Ishikawa (cell line): ENCODE measurements around the gene ASPRV1.

Experiments
- CEBPB ChIP-seq: IDR thresholded peaks from 2 replicates; pipeline ENCODE4 v1.6.1; 2012
- CREB1 ChIP-seq: IDR thresholded peaks from 2 replicates; pipeline ENCODE4 v1.6.1; 2012; ENCODE audit warnings: low read depth
- EGR1 ChIP-seq: IDR thresholded peaks from 2 replicates; pipeline ENCODE4 v1.6.1; 2012
- EP300 ChIP-seq: IDR thresholded peaks from 2 replicates; pipeline ENCODE4 v1.6.1; 2012; ENCODE audit warnings: borderline replicate concordance
- FOXM1 ChIP-seq: IDR thresholded peaks from 2 replicates; pipeline ENCODE4 v1.6.1; 2012; ENCODE audit warnings: low read depth, borderline replicate concordance
- NFIC ChIP-seq: IDR thresholded peaks from 2 replicates; pipeline ENCODE4 v1.6.1; 2012
- RAD21 ChIP-seq: IDR thresholded peaks from 2 replicates; pipeline ENCODE4 v1.6.1; 2012; ENCODE audit warnings: low read depth
- TAF1 ChIP-seq: IDR thresholded peaks from 2 replicates; pipeline ENCODE4 v1.6.1; 2012; ENCODE audit warnings: low read depth, mild to moderate bottlenecking
- TCF12 ChIP-seq: IDR thresholded peaks from 2 replicates; pipeline ENCODE4 v1.6.1; 2012; ENCODE audit warnings: low read depth
- TEAD4 ChIP-seq: IDR thresholded peaks from 2 replicates; pipeline ENCODE4 v1.6.1; 2012
- YY1 ChIP-seq: IDR thresholded peaks from 2 replicates; pipeline ENCODE4 v1.6.1; 2012; ENCODE audit warnings: low read depth
- ZBTB7A ChIP-seq: IDR thresholded peaks from 2 replicates; pipeline ENCODE4 v1.6.1; 2012; ENCODE audit warnings: low read depth
- TF ChIP-seq, protein P1 (sequence below): IDR thresholded peaks from 2 replicates; pipeline ENCODE4 v1.6.1; 2012
- TF ChIP-seq, protein P2 (sequence below): IDR thresholded peaks from 2 replicates; pipeline ENCODE4 v1.6.1; 2012; ENCODE audit warnings: low read depth, mild to moderate bottlenecking
- TF ChIP-seq, protein P3 (sequence below): IDR thresholded peaks from 2 replicates; pipeline ENCODE4 v1.6.1; 2012

The ASPRV1 gene

DNA sequence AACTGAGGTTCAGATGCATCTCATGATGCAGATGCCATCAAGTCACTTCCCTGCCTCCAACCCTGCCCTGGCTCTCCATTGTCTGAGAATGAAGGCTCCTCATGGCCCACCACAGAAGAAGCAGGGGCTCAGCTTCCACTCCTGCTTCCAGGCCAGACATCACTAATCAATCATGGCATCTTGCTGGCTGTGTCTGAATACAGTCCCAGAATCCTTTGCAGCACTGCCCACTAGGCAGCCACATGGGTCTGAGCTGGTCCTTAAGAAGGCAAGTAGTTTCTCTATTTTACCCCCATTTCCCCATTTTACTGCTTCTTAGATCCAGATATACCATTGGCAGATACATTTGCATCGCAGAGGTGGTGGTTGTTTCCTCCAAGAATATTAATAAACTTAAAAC lies 7.3 kb downstream of the ASPRV1 start:
- TF ChIP-seq TEAD4 (no peak), RAD21 (no peak), TCF12 (no peak), CEBPB (no peak), NFIC (no peak), EGR1 (no peak), CREB1 (no peak), FOXM1 (no peak)
- TF ChIP-seq, protein P1, sequence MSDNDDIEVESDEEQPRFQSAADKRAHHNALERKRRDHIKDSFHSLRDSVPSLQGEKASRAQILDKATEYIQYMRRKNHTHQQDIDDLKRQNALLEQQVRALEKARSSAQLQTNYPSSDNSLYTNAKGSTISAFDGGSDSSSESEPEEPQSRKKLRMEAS: no peak
- TF ChIP-seq, protein P2, sequence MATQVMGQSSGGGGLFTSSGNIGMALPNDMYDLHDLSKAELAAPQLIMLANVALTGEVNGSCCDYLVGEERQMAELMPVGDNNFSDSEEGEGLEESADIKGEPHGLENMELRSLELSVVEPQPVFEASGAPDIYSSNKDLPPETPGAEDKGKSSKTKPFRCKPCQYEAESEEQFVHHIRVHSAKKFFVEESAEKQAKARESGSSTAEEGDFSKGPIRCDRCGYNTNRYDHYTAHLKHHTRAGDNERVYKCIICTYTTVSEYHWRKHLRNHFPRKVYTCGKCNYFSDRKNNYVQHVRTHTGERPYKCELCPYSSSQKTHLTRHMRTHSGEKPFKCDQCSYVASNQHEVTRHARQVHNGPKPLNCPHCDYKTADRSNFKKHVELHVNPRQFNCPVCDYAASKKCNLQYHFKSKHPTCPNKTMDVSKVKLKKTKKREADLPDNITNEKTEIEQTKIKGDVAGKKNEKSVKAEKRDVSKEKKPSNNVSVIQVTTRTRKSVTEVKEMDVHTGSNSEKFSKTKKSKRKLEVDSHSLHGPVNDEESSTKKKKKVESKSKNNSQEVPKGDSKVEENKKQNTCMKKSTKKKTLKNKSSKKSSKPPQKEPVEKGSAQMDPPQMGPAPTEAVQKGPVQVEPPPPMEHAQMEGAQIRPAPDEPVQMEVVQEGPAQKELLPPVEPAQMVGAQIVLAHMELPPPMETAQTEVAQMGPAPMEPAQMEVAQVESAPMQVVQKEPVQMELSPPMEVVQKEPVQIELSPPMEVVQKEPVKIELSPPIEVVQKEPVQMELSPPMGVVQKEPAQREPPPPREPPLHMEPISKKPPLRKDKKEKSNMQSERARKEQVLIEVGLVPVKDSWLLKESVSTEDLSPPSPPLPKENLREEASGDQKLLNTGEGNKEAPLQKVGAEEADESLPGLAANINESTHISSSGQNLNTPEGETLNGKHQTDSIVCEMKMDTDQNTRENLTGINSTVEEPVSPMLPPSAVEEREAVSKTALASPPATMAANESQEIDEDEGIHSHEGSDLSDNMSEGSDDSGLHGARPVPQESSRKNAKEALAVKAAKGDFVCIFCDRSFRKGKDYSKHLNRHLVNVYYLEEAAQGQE: no peak

DNA sequence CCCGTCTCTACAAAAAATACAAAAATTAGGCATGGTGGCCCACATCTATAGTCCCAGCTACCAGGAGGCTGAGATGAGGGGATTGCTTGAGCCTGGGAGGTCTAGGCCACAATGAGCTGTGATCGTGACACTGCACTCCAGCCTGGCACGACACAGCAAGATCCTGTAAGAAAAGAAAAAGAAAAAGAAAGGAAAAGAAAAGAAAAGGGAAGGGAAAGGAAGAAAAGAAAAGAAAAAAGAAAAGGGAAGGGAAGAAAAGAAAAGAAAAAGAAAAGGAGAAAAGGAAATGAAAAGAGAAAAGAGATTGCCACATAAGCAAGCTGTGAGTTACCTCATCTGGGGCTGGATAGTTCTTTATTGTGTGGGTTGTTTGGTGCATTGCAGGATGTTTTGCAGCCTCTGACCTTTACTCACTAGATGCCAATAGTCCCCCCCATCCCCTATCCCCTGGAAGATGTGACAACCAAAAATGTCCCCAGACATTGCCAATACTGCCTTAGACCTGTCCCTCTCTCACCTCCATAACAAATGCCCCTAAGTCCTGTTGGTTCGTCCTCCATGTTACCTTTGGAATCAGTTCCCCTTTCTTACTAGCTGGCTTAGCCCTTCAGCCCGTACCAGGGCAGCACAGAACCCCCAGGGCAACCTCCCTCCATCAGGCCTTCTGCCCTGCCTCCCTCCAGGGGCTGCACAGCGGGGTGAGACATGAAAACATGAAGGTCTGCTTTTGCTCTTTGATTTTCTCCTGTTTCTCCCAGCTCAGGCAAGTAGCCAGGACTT lies 8.9 kb downstream of the ASPRV1 start:
- TF ChIP-seq RAD21 (no peak), YY1 (no peak), FOXM1 (no peak), CEBPB (no peak), CREB1 (no peak), TCF12 (no peak), EP300 (no peak)
- TF ChIP-seq, protein P2: no peak
- TF ChIP-seq, protein P1: no peak

DNA sequence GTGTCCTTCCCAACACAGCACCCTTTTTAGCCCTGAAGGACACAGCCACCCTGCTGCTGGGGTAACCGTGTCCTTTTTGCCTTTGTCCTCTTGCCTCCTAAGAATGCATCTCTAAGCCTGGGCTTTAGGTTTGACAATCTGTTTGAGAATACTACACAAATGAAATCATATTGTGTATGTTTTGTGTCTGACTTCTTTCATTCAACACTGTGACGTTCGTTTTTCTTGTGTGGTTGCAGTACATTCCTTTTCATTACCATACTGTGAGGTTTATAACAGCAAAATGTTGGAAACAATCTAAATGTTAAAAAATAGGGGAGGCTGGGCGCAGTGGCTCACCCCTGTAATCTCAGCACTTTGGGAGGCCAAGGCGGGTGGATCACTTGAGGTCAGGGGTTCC lies 11.2 kb downstream of the ASPRV1 start:
- TF ChIP-seq EP300 (no peak), CEBPB (no peak), CREB1 (no peak), ZBTB7A (no peak), FOXM1 (no peak)
- TF ChIP-seq, protein P3, sequence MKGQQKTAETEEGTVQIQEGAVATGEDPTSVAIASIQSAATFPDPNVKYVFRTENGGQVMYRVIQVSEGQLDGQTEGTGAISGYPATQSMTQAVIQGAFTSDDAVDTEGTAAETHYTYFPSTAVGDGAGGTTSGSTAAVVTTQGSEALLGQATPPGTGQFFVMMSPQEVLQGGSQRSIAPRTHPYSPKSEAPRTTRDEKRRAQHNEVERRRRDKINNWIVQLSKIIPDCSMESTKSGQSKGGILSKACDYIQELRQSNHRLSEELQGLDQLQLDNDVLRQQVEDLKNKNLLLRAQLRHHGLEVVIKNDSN: no peak
- TF ChIP-seq, protein P1: no peak

DNA sequence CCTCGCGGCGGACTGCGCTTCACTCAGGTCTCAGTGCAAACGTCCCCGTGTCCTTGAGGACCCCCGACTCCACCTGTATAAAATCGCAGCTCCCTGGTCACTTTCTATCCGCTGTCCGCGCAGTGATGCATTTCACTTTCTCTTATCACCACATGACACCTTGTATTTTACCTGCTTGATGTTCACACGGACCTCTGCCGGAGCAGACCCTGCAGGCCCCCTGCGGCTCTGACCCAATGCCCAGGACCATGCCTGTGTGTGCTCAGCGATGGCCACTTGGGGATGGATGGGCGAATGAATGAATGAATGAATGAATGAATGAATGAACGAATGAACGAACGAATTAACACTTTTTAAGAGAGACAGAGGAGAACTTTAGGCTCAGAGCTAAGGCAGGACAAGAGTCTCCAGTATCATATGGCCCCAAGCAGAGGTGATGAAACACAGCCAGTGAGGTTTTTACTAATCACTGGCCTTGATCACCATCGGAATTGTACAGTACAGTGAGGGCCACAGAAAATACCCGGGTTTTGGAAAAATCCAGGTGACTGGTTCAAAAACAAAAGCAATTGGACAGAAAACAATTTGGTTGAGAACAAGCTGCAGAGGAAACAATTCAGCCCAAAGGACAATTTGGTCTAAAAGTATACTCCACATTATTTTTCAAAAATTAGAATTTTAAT lies 12.3 kb downstream of the ASPRV1 start:
- TF ChIP-seq, protein P2: no peak
- no peak for TF ChIP-seq TCF12
- no peak for TF ChIP-seq ZBTB7A
- TF ChIP-seq, protein P1: no peak
- no peak for TF ChIP-seq TEAD4
- no peak for TF ChIP-seq TAF1
- no peak for TF ChIP-seq RAD21
- TF ChIP-seq NFIC: no peak
- no peak for TF ChIP-seq EP300
- TF ChIP-seq EGR1: no peak
- TF ChIP-seq YY1: no peak
- no peak for TF ChIP-seq FOXM1
- TF ChIP-seq, protein P3: no peak
- no peak for TF ChIP-seq CEBPB
